Mesenchymal stem cell (in vitro differentiated cells and primary cell): ENCODE measurements around the gene EID2B.
A peak's percentile ranks its signal among the peaks of the same experiment; 100 is the strongest.

Experiments
- DNase-seq: peaks from one replicate; pipeline ENCODE4 v3.0.0-alpha.2; 2013
- H2AFZ ChIP-seq: one replicate; pipeline ENCODE4 v1.6.1; 2013; ENCODE audit warnings: low read depth, mild to moderate bottlenecking, control low read depth, inconsistent platforms, low read length, moderate library complexity
- H2AK5ac ChIP-seq: 2 replicates; pipeline ENCODE4 v1.6.1; 2013; ENCODE audit warnings: low read length, moderate library complexity, mild to moderate bottlenecking, inconsistent platforms; ENCODE audit not compliant: severe bottlenecking
- H2BK120ac ChIP-seq: one replicate; pipeline ENCODE4 v1.6.1; 2013; ENCODE audit warnings: low read depth, mild to moderate bottlenecking, inconsistent platforms, low read length, moderate library complexity
- H2BK12ac ChIP-seq, 2 experiments: one replicate each; pipeline ENCODE4 v1.6.1; 2013; ENCODE audit warnings: inconsistent platforms in 2 of 2, low read length in 2 of 2, mild to moderate bottlenecking in 2 of 2, moderate library complexity in 2 of 2, control low read depth in 1 of 2
- H2BK15ac ChIP-seq: one replicate; pipeline ENCODE4 v1.6.1; 2013; ENCODE audit warnings: mild to moderate bottlenecking, low read depth, inconsistent platforms; ENCODE audit not compliant: poor library complexity, severe bottlenecking
- H2BK5ac ChIP-seq: 2 replicates; pipeline ENCODE4 v1.6.1; 2013; ENCODE audit warnings: low read depth, mild to moderate bottlenecking, low read length, control low read depth, inconsistent platforms; ENCODE audit not compliant: poor library complexity, severe bottlenecking
- H3K14ac ChIP-seq, 2 experiments: one replicate each; pipeline ENCODE4 v1.6.1; 2013; ENCODE audit warnings: inconsistent platforms in 2 of 2, low read length in 2 of 2, control low read depth in 1 of 2, mild to moderate bottlenecking in 1 of 2, moderate library complexity in 1 of 2
- H3K18ac ChIP-seq, 2 experiments: one replicate each; pipeline ENCODE4 v1.6.1; 2013; ENCODE audit warnings: inconsistent platforms in 2 of 2, low read length in 2 of 2, control low read depth in 1 of 2, low read depth in 1 of 2, mild to moderate bottlenecking in 1 of 2
- H3K23ac ChIP-seq, 2 experiments: one replicate each; pipeline ENCODE4 v1.6.1; 2013; ENCODE audit warnings: inconsistent platforms in 2 of 2, low read length in 2 of 2, mild to moderate bottlenecking in 2 of 2, moderate library complexity in 2 of 2, control low read depth in 1 of 2
- H3K27ac ChIP-seq: 2 replicates; pipeline ENCODE4 v1.5.1; 2013; ENCODE audit warnings: mild to moderate bottlenecking, moderate library complexity, low read length, control low read depth, inconsistent platforms; ENCODE audit not compliant: poor library complexity, severe bottlenecking
- H3K27me3 ChIP-seq, 2 experiments: 2 replicates each; pipeline versions ENCODE4 v1.6.1 to v1.7.0; 2013; ENCODE audit warnings: low read length in 2 of 2, mild to moderate bottlenecking in 2 of 2, moderate library complexity in 2 of 2, control low read depth in 1 of 2, inconsistent platforms in 1 of 2; ENCODE audit not compliant: control insufficient read depth in 1 of 2, insufficient read depth in 1 of 2
- H3K36me3 ChIP-seq, 2 experiments: 2 replicates each; pipeline versions ENCODE4 v1.6.1 to v1.7.0; 2013; ENCODE audit warnings: low read length in 2 of 2, control low read depth in 1 of 2, inconsistent platforms in 1 of 2, low read depth in 1 of 2, mild to moderate bottlenecking in 1 of 2; ENCODE audit not compliant: insufficient read depth in 2 of 2, control insufficient read depth in 1 of 2
- H3K4ac ChIP-seq, 2 experiments: one replicate each; pipeline ENCODE4 v1.6.1; 2013; ENCODE audit warnings: inconsistent platforms in 2 of 2, low read length in 2 of 2, mild to moderate bottlenecking in 2 of 2, moderate library complexity in 2 of 2, control low read depth in 1 of 2, low read depth in 1 of 2
- H3K4me1 ChIP-seq: 2 replicates; pipeline ENCODE4 v1.6.1; 2013; ENCODE audit warnings: low read depth, low read length, control low read depth; ENCODE audit not compliant: control insufficient read depth, insufficient read depth
- H3K4me2 ChIP-seq: 2 replicates; pipeline ENCODE4 v1.6.1; 2013; ENCODE audit warnings: low read length, mild to moderate bottlenecking, inconsistent platforms; ENCODE audit not compliant: poor library complexity, severe bottlenecking
- H3K4me3 ChIP-seq, 2 experiments: 2 replicates each; pipeline versions ENCODE4 v1.5.1 to v1.7.0; 2013; ENCODE audit warnings: low read length in 2 of 2, mild to moderate bottlenecking in 2 of 2, control low read depth in 1 of 2, low read depth in 1 of 2; ENCODE audit not compliant: insufficient read depth in 1 of 2
- H3K79me1 ChIP-seq: replicated peaks from 2 replicates; pipeline ENCODE4 v1.6.1; 2013; ENCODE audit warnings: mild to moderate bottlenecking, control low read depth, low read length, inconsistent platforms; ENCODE audit not compliant: poor library complexity, severe bottlenecking
- H3K9ac ChIP-seq: 2 replicates; pipeline ENCODE4 v1.7.0; 2013; ENCODE audit warnings: mild to moderate bottlenecking, low read length, moderate library complexity
- H3K9me3 ChIP-seq: 2 replicates; pipeline ENCODE4 v1.7.0; 2013; ENCODE audit warnings: mild to moderate bottlenecking, low read length; ENCODE audit not compliant: control insufficient read depth
- H4K8ac ChIP-seq: one replicate; pipeline ENCODE4 v1.6.1; 2013; ENCODE audit warnings: inconsistent platforms, mild to moderate bottlenecking, low read length, moderate library complexity
- H4K91ac ChIP-seq: one replicate; pipeline ENCODE4 v1.6.1; 2013; ENCODE audit warnings: mild to moderate bottlenecking, low read length, inconsistent platforms
- WGBS: methylation state at CpG from one replicate; pipeline ENCODE4 v1.1.7; 2013; ENCODE audit warnings: mixed read lengths; 5-methylcytosine and 5-hydroxymethylcytosine counted together

Gene EID2B

DNA sequence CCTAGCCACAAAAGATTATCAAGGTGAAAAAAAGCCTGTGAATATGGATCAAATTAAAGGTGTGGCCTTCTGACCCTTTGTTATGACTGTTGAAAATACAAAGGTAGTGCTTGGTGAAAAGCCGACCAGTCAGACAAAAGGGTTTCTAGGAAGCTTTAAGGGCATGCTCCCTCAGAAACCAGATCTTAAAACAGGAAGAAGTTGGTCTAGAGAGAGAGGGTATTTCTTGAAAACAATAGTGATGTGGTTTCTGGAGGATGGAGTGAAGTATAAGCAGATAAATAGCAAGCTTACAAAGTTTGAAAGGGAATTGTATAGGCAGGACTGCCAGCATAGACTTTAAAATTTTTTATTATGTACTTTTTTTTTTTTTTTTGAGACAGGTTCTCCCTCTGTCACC lies 12.3 kb upstream of the EID2B start:
- Histone ChIP-seq H3K4me3 (no peak overlapping the region), H3K79me1 (no peaks in the 10 kb centered on the region), H2AFZ (no peak overlapping the region), H3K27me3 (peaks cover 18 to 19% of the 10 kb centered on the region in 2 experiments), H3K4ac (no peak overlapping the region), H3K4me2 (no peak overlapping the region), H3K14ac (no peak overlapping the region), H2BK12ac (no peak overlapping the region), H3K36me3 (no peaks in the 10 kb centered on the region), H2BK5ac (no peak overlapping the region), H3K9me3 (no peaks in the 10 kb centered on the region), H3K4me1 (no peaks in the 10 kb centered on the region), H4K8ac (no peak overlapping the region), H2BK15ac (no peak overlapping the region), H3K27ac (no peak overlapping the region), H3K9ac (no peak overlapping the region), H3K18ac (no peak overlapping the region), H2AK5ac (no peak overlapping the region), H2BK120ac (no peak overlapping the region), H4K91ac (no peak overlapping the region), H3K23ac (no peak overlapping the region)
- 88% methylated on average over 1 of the region's 1 CpG for WGBS
- no peak for DNase-seq

DNA sequence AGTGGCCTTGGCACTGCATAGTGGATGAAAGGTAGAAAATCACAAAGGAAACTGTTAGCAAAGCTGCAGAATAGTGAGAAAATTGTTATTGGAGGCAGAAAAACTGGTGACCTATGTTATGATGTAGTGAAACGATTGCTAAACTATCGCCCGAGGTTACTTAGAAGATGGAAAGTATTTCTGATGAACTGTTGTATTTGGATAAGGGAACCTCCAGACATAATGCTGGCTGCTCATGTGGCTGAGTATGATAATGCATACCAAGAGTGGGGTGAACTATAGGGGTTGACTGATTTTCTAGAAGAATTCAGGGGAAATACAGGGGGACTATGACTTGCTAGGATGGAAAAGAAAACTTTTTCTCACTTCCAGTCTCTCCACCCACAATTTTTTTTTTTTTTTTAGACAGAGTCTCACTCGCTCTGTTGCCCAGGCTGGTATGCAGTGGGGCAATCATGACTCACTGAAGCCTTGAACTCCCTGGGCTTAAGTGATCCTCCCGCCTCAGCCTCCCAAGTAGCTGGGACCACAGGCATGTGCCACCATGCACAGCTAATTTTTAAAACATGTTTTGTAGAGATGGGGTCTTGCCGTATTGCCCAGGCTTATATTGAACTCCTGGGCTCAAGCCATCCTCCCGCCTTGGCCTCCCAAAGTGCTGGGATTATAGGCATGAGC lies 11.7 kb upstream of the EID2B start:
- Histone ChIP-seq H2BK120ac (no peak overlapping the region), H4K8ac (no peak overlapping the region), H3K27me3 (peaks cover 14 to 19% of the 10 kb centered on the region in 2 experiments), H3K18ac (no peak overlapping the region), H3K27ac (no peak overlapping the region), H2BK15ac (no peak overlapping the region), H3K79me1 (no peaks in the 10 kb centered on the region), H3K4me2 (no peak overlapping the region), H2BK5ac (no peak overlapping the region), H3K9me3 (no peaks in the 10 kb centered on the region), H3K4ac (no peak overlapping the region), H3K36me3 (no peaks in the 10 kb centered on the region), H3K14ac (no peak overlapping the region), H3K23ac (no peak overlapping the region), H3K4me3 (no peak overlapping the region), H2BK12ac (no peak overlapping the region), H2AFZ (no peak overlapping the region), H4K91ac (no peak overlapping the region), H2AK5ac (no peak overlapping the region), H3K4me1 (no peaks in the 10 kb centered on the region), H3K9ac (no peak overlapping the region)
- WGBS = 82% methylated on average over 7 of the region's 7 CpGs
- DNase-seq = peak; percentile 50

DNA sequence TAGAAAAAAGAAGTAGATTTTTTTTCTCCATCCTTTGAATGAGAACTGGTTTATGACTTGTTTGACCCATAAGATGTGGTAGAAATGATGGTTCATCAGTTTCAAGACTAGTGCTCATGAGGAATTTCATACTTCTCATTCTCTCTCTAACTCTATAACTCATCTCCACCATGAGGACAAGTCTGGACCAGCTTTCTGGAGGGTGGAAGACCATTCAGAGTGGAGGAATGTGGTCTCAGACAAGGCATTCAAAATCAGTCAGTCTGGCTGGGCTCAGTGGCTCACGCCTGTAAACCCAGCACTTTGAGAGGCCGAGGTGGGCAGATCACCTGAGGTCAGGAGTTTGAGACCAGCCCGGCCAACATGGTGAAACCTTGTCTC lies 10.8 kb upstream of the EID2B start:
- no peak overlapping the region for H3K4me2 ChIP-seq
- no peak overlapping the region for H2BK15ac ChIP-seq
- no peak overlapping the region for H4K91ac ChIP-seq
- H3K9ac ChIP-seq = no peak overlapping the region
- no peaks in the 10 kb centered on the region for H3K79me1 ChIP-seq
- H3K4me3 ChIP-seq = no peak overlapping the region
- no peak overlapping the region for H3K23ac ChIP-seq
- no peaks in the 10 kb centered on the region for H3K36me3 ChIP-seq
- 80% methylated on average over 3 of the region's 3 CpGs for WGBS
- no peak overlapping the region for H3K14ac ChIP-seq
- H2BK5ac ChIP-seq = no peak overlapping the region
- no peak overlapping the region for H2AK5ac ChIP-seq
- no peak overlapping the region for H4K8ac ChIP-seq
- no peak for DNase-seq
- no peak overlapping the region for H2AFZ ChIP-seq
- H2BK12ac ChIP-seq = no peak overlapping the region
- H3K18ac ChIP-seq = no peak overlapping the region
- peaks cover 14 to 19% of the 10 kb centered on the region in 2 experiments for H3K27me3 ChIP-seq
- H3K4ac ChIP-seq = no peak overlapping the region
- H2BK120ac ChIP-seq = no peak overlapping the region
- H3K27ac ChIP-seq = no peak overlapping the region
- no peaks in the 10 kb centered on the region for H3K9me3 ChIP-seq
- H3K4me1 ChIP-seq = no peaks in the 10 kb centered on the region

DNA sequence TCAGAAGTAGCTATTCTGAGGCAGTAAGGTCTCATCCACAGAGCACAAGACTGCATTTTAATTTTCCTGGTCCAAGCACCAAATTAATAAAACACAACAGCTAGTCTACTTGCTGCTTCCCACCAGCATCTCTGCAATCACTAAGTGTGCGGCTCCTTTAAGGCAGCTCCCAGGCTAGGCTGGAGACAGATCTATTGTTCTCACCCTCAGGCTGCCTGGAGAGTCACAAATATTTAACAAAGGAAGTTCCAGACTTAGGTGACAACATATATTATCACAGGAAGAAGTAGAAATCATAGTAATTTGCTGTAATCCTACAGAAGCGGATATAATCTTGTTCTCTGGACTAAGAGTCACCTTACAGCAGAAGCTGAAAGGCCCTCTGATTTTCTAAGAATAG lies 9.6 kb upstream of the EID2B start:
- H3K27me3 ChIP-seq = peaks cover 9 to 12% of the 10 kb centered on the region in 2 experiments
- H3K14ac ChIP-seq = no peak overlapping the region
- H3K4ac ChIP-seq = no peak overlapping the region
- no peak for DNase-seq
- WGBS = 95% methylated on average over 2 of the region's 2 CpGs
- no peak overlapping the region for H3K4me2 ChIP-seq
- no peak overlapping the region for H2AK5ac ChIP-seq
- no peak overlapping the region for H3K23ac ChIP-seq
- H3K27ac ChIP-seq = no peak overlapping the region
- H4K8ac ChIP-seq = no peak overlapping the region
- no peak overlapping the region for H3K4me3 ChIP-seq
- no peak overlapping the region for H4K91ac ChIP-seq
- H3K36me3 ChIP-seq = no peaks in the 10 kb centered on the region
- H3K4me1 ChIP-seq = no peaks in the 10 kb centered on the region
- no peak overlapping the region for H2BK120ac ChIP-seq
- H3K18ac ChIP-seq = no peak overlapping the region
- H2BK12ac ChIP-seq = no peak overlapping the region
- no peak overlapping the region for H2BK5ac ChIP-seq
- peaks cover 2% of the 10 kb centered on the region for H3K79me1 ChIP-seq
- H3K9me3 ChIP-seq = no peaks in the 10 kb centered on the region
- H2BK15ac ChIP-seq = no peak overlapping the region
- H2AFZ ChIP-seq = no peak overlapping the region
- no peak overlapping the region for H3K9ac ChIP-seq
